K562 (cell line): ENCODE measurements around the gene TM9SF3.

Experiments
- ARID3A ChIP-seq: IDR thresholded peaks from 2 replicates; pipeline ENCODE4 v1.6.1; 2012; ENCODE audit warnings: low read depth, low read length, improper control_type of control experiment, borderline replicate concordance
- CBX3 ChIP-seq, 2 experiments: IDR thresholded peaks; 1 replicate in 1 of 2; 2 replicates in 1 of 2; pipeline ENCODE4 v1.6.1; 2012; ENCODE audit warnings: inconsistent platforms in 2 of 2, low read length in 2 of 2, borderline replicate concordance in 1 of 2, control low read depth in 1 of 2
- CHAMP1 ChIP-seq: fragments of 450-650 bp; IDR thresholded peaks from 2 replicates; pipeline ENCODE4 v1.6.1; 2016; ENCODE audit warnings: mild to moderate bottlenecking
- EZH2 ChIP-seq: IDR thresholded peaks from 2 replicates; pipeline ENCODE4 v1.6.1; 2012; ENCODE audit warnings: low read depth, mild to moderate bottlenecking, inconsistent platforms, low read length, borderline replicate concordance
- POLR2AphosphoS5 ChIP-seq: IDR thresholded peaks from 2 replicates; pipeline ENCODE4 v1.6.1; 2011; ENCODE audit warnings: mild to moderate bottlenecking, low read depth, low read length, moderate library complexity; ENCODE audit not compliant: control insufficient read depth, insufficient read depth
- TARDBP ChIP-seq: fragments of 450-650 bp; IDR thresholded peaks from 2 replicates; pipeline ENCODE4 v1.6.1; 2016
- ZBTB7A ChIP-seq: IDR thresholded peaks from 2 replicates; pipeline ENCODE4 v1.6.1; 2011; ENCODE audit warnings: low read depth, mild to moderate bottlenecking, low read length, moderate library complexity, borderline replicate concordance; ENCODE audit not compliant: control insufficient read depth
- ZHX1 ChIP-seq: fragments of 150-350 bp; conservative IDR thresholded peaks from 2 replicates; pipeline ENCODE4 v1.6.1; 2014; ENCODE audit warnings: low read length
- ZNF77 ChIP-seq: fragments of 250-450 bp; sonication (Bioruptor Pico); IDR thresholded peaks from 2 replicates; pipeline ENCODE4 v1.5.0; 2020
- ZSCAN29 ChIP-seq: fragments of 450-650 bp; IDR thresholded peaks from 2 replicates; pipeline ENCODE4 v1.6.1; 2017

GRCh38 chr10:96509017-96509641, 77.7 kb downstream of the TM9SF3 start:
- TF ChIP-seq ZSCAN29 (no peak), EZH2 (no peak), ZHX1 (no peak), ARID3A (no peak), ZNF77 (CRISPR knock-in tag) (no peak), ZBTB7A (no peak), CHAMP1 (no peak), TARDBP (no peak), CBX3 (IDR thresholded peaks at IDR 0.05; ENCODE audit: borderline replicate concordance in 1 of 2, low read length in 2 of 2) (no peak), POLR2AphosphoS5 (no peak)
